Activated CD8-positive, alpha-beta memory T cell treated with anti-CD3 and anti-CD28 coated beads, Interleukin-2, amount 10 ng/mL, durations not matched to agents 7 days and 5 days (primary cell): ENCODE data around the gene UQCRHL. TPM values are rescaled to one million over a fixed set of nuclear protein-coding genes. Genes with fewer than 3 reads are reported as not detected.

Experiments
- ATAC-seq: fragments of 150-1000 bp; cut with Tn5 transposase; one replicate; pipeline ENCODE4 v1.10.0; 2021; ENCODE audit warnings: moderate library complexity
- CTCF ChIA-PET: fragments of 350-600 bp; sonication (Branson Sonifier 250); formaldehyde crosslinking; loops from one replicate; lab custom pipeline; 2021; ENCODE audit warnings: antibody characterized with exemption; lab: Charles Lee
- DNase-seq: peaks from one replicate; pipeline ENCODE4 v3.0.0-alpha.2; 2020
- H3K27ac Mint-ChIP-seq: one replicate; pipeline ENCODE4 v1.8.0; 2021; ENCODE audit warnings: mild to moderate bottlenecking, mixed read lengths
- H3K27me3 Mint-ChIP-seq: one replicate; pipeline ENCODE4 v1.8.0; 2021; ENCODE audit warnings: mixed read lengths
- H3K36me3 Mint-ChIP-seq: one replicate; pipeline ENCODE4 v1.8.0; 2021; ENCODE audit warnings: mild to moderate bottlenecking, mixed read lengths
- H3K4me1 Mint-ChIP-seq: one replicate; pipeline ENCODE4 v1.8.0; 2021; ENCODE audit warnings: mixed read lengths
- H3K4me3 Mint-ChIP-seq: one replicate; pipeline ENCODE4 v1.8.0; 2021; ENCODE audit warnings: mild to moderate bottlenecking, moderate library complexity, mixed read lengths
- H3K9me3 Mint-ChIP-seq: one replicate; pipeline ENCODE4 v1.8.0; 2022; ENCODE audit warnings: low read depth, mixed read lengths
- total RNA-seq, 2 experiments: library from RNA; stranded (reverse); gene quantifications; one replicate each; pipeline ENCODE4 v1.2.3, GENCODE V29; 2021

UQCRHL gene
- total RNA-seq, 2 experiments from 2014 or later: 1.6 to 1.8 TPM

DNA sequence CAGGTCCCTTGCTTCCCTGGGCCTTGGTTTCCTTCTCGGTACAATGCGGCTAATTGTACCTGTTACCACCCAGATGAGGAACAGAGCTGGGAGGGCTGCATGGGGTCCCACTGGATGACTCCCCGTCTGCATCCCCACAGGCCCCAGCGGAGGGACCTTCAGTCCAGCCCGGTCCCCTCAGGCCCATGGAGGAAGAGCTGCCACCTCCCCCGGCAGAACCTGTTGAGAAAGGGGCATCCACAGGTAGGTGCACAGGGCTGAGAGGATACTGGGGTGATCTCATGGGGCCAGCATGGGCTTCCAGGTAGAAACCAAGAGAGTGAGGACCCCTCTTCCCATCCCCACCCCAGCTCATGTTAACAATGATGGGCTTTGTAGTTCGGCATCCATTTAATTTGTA is 39.1 kb downstream of the UQCRHL start:
- H3K4me3 Mint-ChIP-seq: no peak overlapping the region
- no peak for ATAC-seq
- H3K27me3 Mint-ChIP-seq: peaks cover 17% of the 10 kb centered on the region
- no peaks in the 10 kb centered on the region for H3K36me3 Mint-ChIP-seq
- CTCF ChIA-PET: no interaction called here
- H3K9me3 Mint-ChIP-seq: no peaks in the 10 kb centered on the region
- H3K27ac Mint-ChIP-seq: no peak overlapping the region
- DNase-seq: no peak
- no peaks in the 10 kb centered on the region for H3K4me1 Mint-ChIP-seq

DNA sequence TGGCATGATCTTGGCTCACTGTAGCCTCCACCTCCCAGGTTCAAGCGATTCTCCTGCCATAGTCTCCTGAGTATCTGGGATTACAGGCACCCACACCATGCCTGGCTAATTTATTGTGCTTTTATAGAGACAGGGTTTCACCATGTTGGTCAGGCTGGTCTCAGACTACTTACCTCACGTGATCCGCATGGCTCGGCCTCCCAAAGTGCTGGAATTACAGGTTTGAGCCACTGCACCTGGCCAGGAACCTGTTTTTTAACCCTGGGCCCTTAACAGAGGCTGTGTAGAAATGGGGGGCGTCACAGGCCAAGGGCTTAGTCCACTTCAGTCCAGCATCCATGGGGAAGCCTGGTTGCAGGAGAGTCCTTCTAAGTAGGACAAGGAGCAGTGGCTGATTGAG is 39.5 kb downstream of the UQCRHL start:
- no peak overlapping the region for H3K4me3 Mint-ChIP-seq
- no peaks in the 10 kb centered on the region for H3K9me3 Mint-ChIP-seq
- CTCF ChIA-PET: no interaction called here
- H3K27ac Mint-ChIP-seq: no peak overlapping the region
- no peak for DNase-seq
- H3K4me1 Mint-ChIP-seq: no peaks in the 10 kb centered on the region
- H3K27me3 Mint-ChIP-seq: peaks cover 17% of the 10 kb centered on the region
- no peaks in the 10 kb centered on the region for H3K36me3 Mint-ChIP-seq
- ATAC-seq: no peak

DNA sequence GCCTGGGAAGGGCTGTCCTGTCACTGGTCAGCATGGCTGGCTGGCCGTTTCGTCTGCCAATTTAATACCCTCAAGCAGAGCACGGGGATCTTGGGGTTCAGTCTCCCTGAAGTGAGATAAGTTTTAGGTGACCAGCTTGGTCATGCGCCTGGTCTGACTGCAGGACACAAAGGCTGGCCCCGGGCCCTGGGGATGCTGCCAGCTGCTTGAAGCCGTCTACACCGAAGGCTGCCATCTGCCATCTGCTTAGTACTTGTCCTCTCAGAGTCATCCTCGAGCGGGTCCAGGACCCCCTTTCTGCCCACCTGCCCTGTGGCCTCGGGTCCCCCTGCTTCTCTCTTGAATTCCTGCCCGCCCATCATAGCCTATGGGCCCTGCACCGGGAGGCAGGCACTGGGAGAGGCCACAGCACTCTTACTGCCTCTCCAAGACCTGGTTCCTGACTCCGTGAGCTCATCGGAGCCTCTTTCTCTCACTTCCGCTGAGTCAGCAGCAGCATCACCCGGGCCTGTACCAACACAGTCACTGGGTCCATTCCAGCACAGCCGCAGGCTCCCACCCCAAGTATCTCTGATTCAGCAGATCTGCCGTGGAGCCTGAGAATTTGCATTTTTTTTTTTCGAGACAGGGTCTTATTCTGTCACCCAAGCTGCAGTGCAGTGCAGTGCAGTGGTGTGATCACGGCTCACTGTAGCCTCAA is 41.8 kb downstream of the UQCRHL start:
- Mint-ChIP-seq H3K27me3 (peaks cover 29% of the 10 kb centered on the region), H3K36me3 (no peaks in the 10 kb centered on the region), H3K9me3 (no peaks in the 10 kb centered on the region), H3K4me1 (no peaks in the 10 kb centered on the region), H3K4me3 (no peak overlapping the region), H3K27ac (no peak overlapping the region)
- ATAC-seq (no peak), DNase-seq (no peak)
- CTCF ChIA-PET: interaction anchor here (2.3 kb wide), 1 partner anchor 26 kb away, joined by 5 read pairs; no protein-coding TSS in a partner anchor

DNA sequence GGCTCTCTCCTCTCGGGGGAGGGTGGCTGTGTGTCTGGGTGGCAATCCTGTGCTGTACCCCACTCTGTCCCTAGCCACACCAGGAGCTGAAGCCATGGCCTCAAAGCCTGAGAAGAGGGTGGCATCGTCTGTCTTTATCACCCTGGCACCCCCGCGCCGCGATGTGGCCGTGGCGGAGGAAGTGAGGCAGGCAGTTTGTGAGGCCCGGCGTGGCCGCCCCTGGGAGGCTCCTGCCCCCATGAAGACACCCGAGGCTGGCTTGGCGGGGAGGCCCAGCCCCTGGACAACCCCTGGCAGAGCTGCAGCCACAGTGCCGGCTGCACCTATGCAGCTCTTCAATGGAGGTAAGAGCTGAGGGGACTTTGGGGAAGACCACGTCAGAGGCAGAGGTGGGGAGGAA is 42.6 kb downstream of the UQCRHL start:
- Mint-ChIP-seq H3K4me1 (no peaks in the 10 kb centered on the region), H3K4me3 (no peak overlapping the region), H3K9me3 (no peaks in the 10 kb centered on the region), H3K36me3 (no peaks in the 10 kb centered on the region), H3K27ac (no peak overlapping the region), H3K27me3 (peaks cover 31% of the 10 kb centered on the region)
- CTCF ChIA-PET: interaction anchor here (2.3 kb wide), 1 partner anchor 26 kb away, joined by 5 read pairs; no protein-coding TSS in a partner anchor
- no peak for DNase-seq
- no peak for ATAC-seq

DNA sequence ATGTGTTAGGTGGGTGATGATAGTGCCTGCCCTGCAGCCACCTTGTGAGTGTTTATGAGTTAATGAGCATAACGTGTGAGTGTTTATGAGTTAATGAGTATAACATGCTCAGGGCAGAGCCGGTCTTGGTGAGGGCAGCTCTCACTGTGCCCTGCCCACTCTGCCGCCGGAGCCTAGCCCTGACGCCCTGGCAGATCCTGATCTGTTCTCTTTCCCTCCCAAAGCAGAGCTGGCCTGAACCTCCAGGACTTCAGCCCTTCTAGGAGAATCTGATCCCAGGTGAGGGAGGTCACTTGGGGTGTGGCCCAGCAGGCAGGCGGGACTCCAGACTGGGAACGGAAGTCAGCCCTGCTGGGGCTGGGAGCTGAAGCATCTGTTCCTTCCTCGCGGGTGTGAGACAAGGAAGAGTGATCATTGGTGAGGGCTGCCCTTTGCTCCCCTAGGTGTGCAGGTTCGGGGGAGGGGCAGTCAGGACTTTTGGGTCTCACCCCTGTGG is 43.1 kb downstream of the UQCRHL start:
- Mint-ChIP-seq H3K9me3 (no peaks in the 10 kb centered on the region), H3K4me1 (no peaks in the 10 kb centered on the region), H3K4me3 (no peak overlapping the region), H3K36me3 (no peaks in the 10 kb centered on the region), H3K27me3 (peaks cover 36% of the 10 kb centered on the region), H3K27ac (no peak overlapping the region)
- DNase-seq: no peak
- CTCF ChIA-PET: no interaction called here
- no peak for ATAC-seq

DNA sequence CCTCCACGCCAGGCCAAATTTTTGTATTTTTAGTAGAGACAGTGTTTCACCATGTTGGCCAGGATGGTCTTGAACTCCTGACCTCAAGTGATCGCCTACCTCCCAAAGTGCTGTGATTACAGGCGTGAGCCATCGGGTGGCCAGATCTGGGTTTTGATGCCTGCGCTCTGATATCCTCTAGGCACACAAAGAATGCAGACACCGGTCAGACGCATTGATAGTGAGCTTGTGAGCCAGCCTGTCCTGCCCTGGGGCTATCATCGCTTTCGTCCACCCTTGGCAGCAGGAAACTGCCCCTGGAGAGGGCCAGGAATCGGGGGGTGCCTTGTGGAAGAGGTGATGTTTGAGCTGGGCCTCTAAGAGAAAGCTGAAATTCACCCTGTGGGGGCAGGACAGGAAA is 44.9 kb downstream of the UQCRHL start:
- Mint-ChIP-seq H3K4me1 (peaks cover 3% of the 10 kb centered on the region), H3K9me3 (no peaks in the 10 kb centered on the region), H3K4me3 (no peak overlapping the region), H3K27me3 (peaks cover 44% of the 10 kb centered on the region), H3K27ac (no peak overlapping the region), H3K36me3 (no peaks in the 10 kb centered on the region)
- ATAC-seq (no peak), DNase-seq (no peak)
- CTCF ChIA-PET: no interaction called here

DNA sequence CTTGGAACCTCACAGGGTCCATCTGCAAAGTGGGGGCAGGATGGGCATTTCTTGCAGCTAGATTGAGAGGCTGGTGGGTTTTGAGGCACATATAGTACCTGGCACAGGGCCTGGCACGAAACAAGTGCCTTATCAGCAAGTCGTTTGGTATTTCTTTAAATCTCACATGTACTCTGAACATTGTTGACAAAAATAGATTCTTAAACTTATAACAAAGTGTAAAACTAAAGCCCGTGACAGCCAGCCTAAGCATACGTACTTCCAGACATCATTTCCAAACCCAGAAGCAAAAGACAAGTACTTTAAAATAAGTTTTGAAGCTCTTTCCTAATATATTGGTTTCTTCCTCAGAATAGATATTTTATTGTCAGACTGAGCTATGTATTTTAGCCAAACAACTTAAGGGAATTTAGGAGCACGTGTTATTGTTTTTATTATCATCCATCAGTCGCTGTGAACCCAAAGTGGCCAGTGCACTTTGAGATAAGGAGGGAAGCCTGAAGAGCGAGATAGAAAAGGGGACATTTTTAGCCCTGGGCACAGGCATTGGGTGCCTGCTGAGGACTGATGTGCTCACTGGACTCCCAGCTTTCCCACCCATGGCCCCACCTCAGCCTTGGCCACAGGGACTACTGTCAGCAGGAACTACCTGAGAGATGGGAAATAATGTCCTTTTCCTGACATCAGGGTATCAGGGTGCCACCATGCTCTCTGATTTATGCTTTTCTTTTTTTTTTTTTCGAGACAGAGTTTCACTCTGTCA is 45.9 kb downstream of the UQCRHL start:
- Mint-ChIP-seq H3K4me1 (peaks cover 3% of the 10 kb centered on the region), H3K27me3 (peaks cover 54% of the 10 kb centered on the region), H3K36me3 (no peaks in the 10 kb centered on the region), H3K27ac (no peak overlapping the region), H3K9me3 (no peaks in the 10 kb centered on the region), H3K4me3 (no peak overlapping the region)
- CTCF ChIA-PET: no interaction called here
- no peak for ATAC-seq
- DNase-seq: no peak

DNA sequence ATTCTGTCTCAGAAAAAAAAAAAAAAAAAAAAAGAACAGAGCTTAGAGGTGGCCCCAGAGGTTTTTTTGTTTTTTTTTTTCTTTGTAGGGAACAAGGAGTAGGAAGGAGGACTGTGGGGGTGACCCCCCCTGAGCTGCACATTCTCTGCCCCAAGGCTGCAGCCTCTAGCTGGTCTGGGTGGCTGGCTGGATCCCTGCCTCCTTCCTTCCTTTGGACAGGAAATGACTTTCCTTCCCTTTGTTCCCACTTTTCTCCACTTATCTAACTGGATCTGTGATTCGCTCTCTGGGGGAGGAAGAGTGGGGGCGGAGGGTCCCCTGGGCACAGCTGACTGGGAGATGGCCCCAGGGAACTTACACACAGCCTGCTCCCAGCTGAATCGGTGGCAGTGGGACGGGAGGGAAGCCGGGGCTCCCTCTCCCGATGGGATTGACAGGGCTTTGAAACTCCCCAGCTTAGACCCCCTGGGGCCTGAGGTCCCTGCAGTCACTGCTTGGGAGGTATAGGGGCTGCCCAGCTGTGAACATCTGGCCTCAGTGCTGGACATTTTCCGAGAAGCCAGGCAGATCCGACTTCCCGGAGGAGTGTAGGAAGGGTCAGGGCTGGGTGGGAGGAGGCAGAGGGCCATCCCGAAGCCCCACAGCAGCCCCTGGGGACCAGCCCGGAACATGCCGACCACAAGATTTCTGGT is 46.8 kb downstream of the UQCRHL start:
- Mint-ChIP-seq H3K4me3 (no peak overlapping the region), H3K9me3 (no peaks in the 10 kb centered on the region), H3K27ac (no peak overlapping the region), H3K36me3 (no peaks in the 10 kb centered on the region), H3K27me3 (peaks cover 61% of the 10 kb centered on the region), H3K4me1 (peaks cover 8% of the 10 kb centered on the region)
- no peak for DNase-seq
- ATAC-seq: no peak
- CTCF ChIA-PET: interaction anchor here (0.7 kb wide), 1 partner anchor 233 kb away, joined by 3 read pairs; no protein-coding TSS in a partner anchor

DNA sequence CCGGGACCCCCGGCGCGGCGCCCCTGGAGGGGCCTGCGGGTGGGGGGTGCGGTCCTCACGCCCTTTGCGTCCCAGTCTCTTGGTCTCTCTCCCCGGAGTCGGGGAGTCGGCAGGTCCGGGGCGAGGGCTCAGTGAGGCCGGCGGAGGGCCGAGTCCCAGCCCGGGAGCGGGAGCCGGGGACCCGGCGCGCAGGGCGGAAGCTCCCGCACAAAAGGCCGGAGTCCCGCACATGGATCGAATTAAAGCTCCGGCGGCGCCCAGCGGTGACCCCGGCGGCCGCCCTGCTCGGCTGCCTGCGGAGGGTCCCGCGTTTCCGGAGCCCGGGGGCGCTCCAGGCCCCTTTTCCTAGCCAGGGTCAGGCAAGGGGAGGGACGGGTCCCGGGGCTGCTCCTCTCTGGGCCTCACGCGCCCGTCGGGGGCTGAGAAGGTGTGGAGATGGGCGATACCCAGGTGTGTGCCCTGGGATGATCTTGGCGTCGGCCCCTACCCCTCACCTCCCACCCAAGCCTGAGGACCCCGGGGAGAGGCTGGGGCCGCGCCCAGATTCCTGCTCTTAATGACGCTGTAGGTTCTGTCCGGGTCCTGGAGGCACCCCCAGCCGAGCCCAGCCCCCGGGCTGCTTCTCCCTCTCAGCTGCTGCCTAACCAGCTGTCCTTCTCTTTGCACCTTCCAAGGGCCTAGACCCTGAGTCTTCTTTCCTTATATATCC is 48.3 kb downstream of the UQCRHL start:
- DNase-seq: no peak
- CTCF ChIA-PET: no interaction called here
- no peak overlapping the region for H3K4me3 Mint-ChIP-seq
- peaks cover 60% of the 10 kb centered on the region for H3K27me3 Mint-ChIP-seq
- ATAC-seq: peak; percentile 24
- no peak overlapping the region for H3K27ac Mint-ChIP-seq
- no peaks in the 10 kb centered on the region for H3K36me3 Mint-ChIP-seq
- H3K9me3 Mint-ChIP-seq: no peaks in the 10 kb centered on the region
- H3K4me1 Mint-ChIP-seq: peaks cover 8% of the 10 kb centered on the region

DNA sequence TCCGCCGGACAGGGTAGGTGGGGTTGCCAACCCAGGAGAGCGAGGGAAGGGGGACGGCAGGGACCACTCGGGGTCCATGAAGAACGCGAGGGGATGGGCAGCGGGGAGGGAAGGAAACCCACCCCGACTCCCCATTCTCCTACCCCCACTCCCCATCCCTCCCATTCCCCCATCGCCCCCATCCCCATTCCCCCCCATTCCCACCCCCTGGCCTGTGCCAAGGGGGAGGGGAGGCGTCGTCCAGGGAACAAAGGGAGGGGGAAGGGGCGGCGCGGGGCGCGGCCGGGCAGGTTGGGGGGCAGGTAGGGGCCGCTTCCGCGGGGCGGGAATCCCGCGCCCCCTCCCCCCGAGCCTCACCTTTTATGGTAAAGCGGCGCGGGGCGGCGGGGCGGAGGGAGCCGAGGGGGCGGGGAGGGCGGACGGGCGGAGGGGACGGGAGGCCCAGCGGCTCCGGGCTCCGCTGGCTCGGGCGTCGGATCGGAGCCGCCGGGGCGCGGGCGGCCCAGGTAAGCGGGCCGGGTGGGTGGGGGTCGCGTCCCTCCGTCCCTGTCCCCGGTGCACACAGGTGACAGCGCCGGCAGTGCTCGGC is 49.0 kb downstream of the UQCRHL start, which contains the start of gene FBLIM1:
Gene FBLIM1, plus strand, starts transcription at position 453 of the 589 bp plus-strand sequence. CDS start 6,189 bp downstream, outside the sequence.
- ATAC-seq: peak; percentile 11
- CTCF ChIA-PET: no interaction called here

DNA sequence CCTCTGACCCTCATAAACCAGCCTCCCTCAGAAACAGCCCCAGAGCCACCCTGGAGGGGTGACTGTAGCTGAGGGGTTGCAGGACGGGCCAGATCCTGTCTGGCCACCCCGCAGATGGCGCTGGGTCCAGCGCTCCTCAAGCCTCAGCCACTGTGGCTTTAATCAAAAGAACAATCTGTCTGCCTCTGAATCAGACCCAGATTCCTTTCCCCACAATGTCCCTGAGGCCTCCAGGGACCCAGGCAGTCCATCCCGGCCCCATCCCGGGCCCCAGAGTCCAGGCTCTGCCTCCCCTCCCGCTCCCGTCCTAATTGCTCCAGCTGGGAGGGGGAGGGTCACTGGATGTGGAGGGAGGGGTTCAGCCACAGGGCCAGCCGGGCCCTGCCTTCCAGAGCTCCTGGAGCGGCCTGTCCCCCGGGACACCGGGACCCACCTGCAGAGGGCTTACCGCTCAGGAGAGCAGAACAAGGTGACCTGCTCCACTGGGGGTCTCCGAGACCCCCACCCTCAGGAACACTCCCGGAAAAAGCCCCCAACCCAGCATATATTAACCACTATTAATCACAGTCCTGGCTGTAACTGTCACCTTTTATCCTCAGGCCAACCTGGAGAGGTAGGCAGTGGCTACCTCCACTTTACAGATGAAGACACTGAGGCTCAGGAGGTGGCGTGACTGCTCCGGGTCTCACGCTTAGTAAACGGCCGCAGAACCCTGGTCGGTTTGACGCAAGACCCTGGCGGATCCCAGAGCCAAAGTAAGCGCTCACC is 49.7 kb downstream of the UQCRHL start:
- CTCF ChIA-PET: no interaction called here
- H3K9me3 Mint-ChIP-seq: no peaks in the 10 kb centered on the region
- no peak overlapping the region for H3K27ac Mint-ChIP-seq
- peaks cover 8% of the 10 kb centered on the region for H3K4me1 Mint-ChIP-seq
- H3K36me3 Mint-ChIP-seq: no peaks in the 10 kb centered on the region
- ATAC-seq (no peak), DNase-seq (no peak)
- peaks cover 57% of the 10 kb centered on the region for H3K27me3 Mint-ChIP-seq
- H3K4me3 Mint-ChIP-seq: no peak overlapping the region

More for the DNA sequence above, 49.0 kb downstream of the UQCRHL start, which contains the start of gene FBLIM1:
- peaks cover 8% of the 10 kb centered on the region for H3K4me1 Mint-ChIP-seq
- no peak within 1 kb of the TSS for H3K27ac Mint-ChIP-seq
- DNase-seq: no peak
- H3K27me3 Mint-ChIP-seq: peaks cover 57% of the 10 kb centered on the region
- H3K9me3 Mint-ChIP-seq: no peaks in the 10 kb centered on the region
- no peak within 1 kb of the TSS for H3K4me3 Mint-ChIP-seq
- no peaks in the 10 kb centered on the region for H3K36me3 Mint-ChIP-seq
